Activated T-helper 1 cell treated with Interleukin-2 at 50 U/mL for 16 hours (primary cell): ENCODE data around the gene GDF7.

Experiments used
- DNase-seq: peaks from one replicate; pipeline ENCODE4 v3.0.0-alpha.2; 2020; ENCODE audit warnings: low read depth

The GDF7 gene

GRCh38 chr2:20629181-20629580, 37.8 kb upstream of the GDF7 start:
- DNase-seq, result no peak

DNA sequence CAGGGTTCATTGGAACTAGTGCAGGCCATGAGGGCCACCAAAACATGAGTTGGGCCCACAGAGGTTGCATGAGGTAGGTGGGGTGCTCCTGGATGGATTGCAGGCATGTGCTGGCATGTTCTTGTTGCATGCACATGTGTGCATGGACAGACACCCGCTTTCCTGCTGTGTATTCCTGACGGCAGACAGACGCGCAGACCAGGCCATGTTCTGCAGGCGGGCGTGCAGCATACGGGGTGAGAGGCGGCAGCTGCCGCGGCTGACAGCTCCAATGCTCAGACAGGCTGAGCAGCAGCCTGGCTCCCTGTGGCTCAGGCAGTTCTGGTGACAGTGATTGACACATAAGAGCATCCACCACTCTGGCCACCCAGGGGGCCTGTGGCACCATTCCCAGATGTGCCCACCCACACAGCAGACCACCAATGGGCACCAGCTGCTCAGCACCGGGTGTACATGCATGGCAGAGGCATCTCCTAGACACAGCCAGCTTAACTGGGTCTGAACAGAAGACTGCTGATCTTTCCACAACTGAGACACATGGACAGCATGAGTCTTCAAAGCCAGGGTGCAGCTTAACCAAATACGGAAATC, 37.3 kb upstream of the GDF7 start:
- DNase-seq, result no peak

DNA sequence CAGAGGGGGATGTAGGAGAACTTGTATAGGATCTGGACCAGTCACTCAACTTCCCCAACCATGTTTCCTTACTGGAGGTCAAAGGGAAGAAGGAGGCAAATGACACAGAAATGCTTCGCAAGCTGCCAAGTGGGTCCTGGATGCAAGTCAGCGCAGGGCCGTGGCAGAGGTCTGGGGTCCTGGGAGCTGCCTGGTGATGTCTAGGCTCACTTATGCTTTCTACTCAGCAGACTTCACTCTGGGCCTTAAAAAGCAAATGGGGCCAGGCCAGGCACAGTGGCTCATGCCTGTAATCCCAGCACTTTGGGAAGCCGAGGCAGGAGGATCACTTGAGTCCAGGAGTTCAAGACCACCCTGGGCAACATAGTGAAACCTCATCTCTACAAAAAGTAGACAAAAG, 36.0 kb upstream of the GDF7 start:
- DNase-seq, result no peak

DNA sequence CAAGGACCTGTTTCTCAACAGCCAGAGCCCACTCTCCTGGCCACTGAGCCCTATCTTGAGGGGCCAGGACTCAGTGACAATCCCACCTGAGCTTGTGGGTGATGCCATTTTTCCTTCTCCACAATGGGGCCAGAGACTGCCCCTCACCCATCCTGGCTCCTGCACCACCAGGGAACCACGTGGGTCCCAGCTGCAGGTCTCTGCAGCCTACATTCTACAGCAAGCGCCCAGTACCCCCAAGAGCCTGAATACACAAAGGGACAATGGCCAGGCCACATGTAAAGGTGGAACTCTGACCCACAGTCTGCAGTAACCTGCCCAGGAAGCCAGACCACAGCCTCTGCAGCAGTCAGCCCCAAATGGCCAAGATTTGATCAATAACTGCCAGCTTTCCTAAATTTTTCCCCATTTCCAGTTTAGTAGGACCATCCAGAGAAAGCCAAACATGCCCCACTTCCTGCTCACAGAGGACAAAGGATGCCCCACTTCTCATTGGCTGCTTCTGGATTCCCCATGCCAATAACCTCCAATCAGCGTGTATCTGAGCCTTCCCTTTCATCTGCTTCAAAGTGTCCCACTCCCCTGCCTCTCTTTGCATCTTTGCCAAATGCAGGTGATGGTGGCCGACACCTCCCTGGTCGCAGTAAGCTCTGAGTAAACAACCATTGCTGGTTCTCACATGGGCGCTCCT, 35.2 kb upstream of the GDF7 start:
- no peak for DNase-seq

DNA sequence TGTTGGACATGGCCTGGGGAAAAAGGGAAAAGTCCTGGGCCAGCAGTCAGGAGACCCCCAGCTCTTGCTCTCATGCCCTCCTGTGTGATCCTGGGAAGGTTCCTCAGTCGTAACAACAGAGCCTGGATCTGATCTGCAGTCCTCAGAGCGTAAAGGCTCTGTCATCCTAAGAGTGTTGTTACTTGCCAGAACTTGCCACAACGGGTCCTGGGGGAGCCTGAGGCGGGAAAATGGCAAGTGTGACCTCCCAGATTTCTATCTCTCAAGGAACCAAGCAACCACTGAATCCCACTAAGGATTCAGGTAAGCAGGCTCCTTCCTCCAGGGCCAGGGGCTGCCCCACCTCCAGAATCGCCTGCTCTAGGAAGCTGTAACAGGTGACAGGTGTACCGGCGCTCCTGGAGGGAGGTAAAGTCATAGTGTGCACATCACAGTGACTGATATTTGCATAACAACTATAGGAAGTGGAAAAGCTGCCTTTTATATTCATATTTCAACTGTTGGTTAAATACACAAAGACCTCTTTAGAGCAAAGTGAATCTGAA, 34.4 kb upstream of the GDF7 start:
- DNase-seq, result no peak

DNA sequence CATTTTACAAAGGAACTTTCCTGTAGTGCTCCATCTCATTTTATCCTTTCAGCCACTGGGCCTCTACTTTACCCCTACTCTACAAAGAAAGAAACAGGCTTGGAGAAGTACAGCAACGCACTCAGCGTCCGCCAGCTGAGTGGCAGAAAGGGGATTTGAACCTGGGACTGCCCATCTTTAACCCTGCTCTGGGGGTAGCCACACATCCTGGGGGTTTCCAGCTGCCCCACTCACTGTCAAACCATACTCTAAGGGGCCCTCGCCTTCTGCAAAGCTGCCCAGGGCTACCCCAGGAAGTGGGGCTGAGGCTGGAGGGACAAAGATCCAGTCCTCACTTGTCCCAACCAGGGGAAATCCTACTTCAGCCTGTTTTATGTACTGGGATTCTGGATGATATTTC, 33.9 kb upstream of the GDF7 start:
- DNase-seq, result no peak

GRCh38 chr2:20633794-20634506, 33.0 kb upstream of the GDF7 start:
- no peak for DNase-seq

DNA sequence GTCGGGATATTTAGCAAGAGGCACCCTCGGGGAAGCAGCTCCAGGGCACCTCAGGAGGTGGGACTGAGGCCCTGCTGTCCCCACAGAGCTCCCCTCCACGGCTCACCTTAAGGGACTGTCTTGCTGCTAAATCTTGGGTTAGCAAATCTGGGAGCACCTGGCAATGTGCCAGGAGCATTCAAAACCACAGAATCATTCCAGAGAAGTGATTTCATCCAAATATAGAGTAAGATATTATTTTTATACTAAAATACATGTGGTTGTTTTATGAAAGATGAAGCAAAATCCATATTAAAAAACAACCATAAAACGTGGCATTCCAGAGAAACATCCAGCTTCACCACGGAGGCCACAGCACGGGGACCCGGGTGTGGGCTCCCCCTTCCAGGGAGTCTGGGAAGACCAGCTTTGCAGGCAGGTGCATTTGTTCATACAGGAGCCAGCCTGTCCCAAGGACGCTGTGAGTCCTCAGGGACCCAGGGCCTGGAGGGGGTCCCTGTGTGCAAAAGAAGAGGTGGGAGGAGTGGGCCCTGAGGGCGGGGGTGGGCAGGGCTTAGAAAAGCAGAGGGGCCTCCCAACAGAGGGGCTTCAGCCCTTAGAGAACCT, 32.3 kb upstream of the GDF7 start:
- no peak for DNase-seq

- no peak for DNase-seq
Observed at GRCh38 chr2:20635113-20635510, 31.8 kb upstream of the GDF7 start.

GRCh38 chr2:20635675-20636584, 31.0 kb upstream of the GDF7 start:
- no peak for DNase-seq

GRCh38 chr2:20637147-20637546, 29.8 kb upstream of the GDF7 start:
- DNase-seq, result no peak

- no peak for DNase-seq
Observed at GRCh38 chr2:20638014-20638413, 28.9 kb upstream of the GDF7 start.

GRCh38 chr2:20638646-20639430, 28.1 kb upstream of the GDF7 start:
- DNase-seq, result no peak

DNA sequence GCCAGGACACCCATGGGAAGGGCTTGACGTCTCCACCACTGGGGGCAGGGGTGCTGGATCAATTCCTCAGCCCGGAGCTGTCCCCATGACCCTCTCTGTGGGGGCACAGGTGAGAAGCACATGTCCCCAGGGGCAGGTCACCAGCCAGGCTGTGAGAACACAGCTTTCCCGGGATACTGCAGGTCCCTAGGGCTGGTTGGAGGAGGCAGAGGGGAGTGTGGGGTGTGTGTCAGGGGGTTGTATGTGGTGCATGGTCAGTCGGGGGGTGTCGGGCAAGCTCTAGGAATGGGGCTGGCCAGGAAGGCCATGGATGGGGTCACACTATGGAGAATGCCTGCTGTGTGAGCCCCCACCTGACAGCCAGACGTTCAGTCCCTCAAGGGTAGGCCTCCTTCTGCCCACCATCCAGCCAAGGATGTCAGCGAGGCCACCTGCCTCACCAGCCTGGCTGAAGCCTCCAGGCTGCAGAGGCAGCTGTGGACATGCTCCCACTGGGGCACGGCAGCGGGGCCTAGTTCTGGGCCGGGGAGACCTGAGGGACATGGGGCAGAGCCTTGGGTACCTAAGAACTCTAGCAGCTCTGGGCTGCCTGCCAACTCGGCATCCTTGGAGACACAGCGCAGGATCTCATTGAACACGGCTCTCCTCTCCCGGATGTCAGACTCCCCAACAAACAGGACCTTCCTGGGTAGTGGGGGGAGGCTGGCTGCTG, 26.4 kb upstream of the GDF7 start:
- no peak for DNase-seq

- no peak for DNase-seq
Observed at GRCh38 chr2:20641123-20641985, 25.6 kb upstream of the GDF7 start.

GRCh38 chr2:20642055-20642971, 24.6 kb upstream of the GDF7 start:
- DNase-seq, result peak; percentile 42

- DNase-seq, result no peak
Observed at GRCh38 chr2:20643060-20643459, 23.9 kb upstream of the GDF7 start.

- no peak for DNase-seq
Observed at GRCh38 chr2:20643826-20644225, 23.1 kb upstream of the GDF7 start.
